H7 (cell line): ENCODE results near the gene COL5A2. TPM values are rescaled to one million over a fixed set of nuclear protein-coding genes. Genes with fewer than 3 reads are reported as not detected.

Experiments
- DNase-seq: peaks from one replicate; pipeline ENCODE4 v3.0.0; 2012
- H3K27me3 ChIP-seq: 2 replicates; pipeline ENCODE4 v1.6.0; 2011; ENCODE audit warnings: mild to moderate bottlenecking, low read length; ENCODE audit not compliant: control insufficient read depth, insufficient read depth
- H3K36me3 ChIP-seq: replicated peaks from 2 replicates; pipeline ENCODE4 v1.5.1; 2011; ENCODE audit warnings: low read length; ENCODE audit not compliant: control insufficient read depth, insufficient read depth
- H3K4me3 ChIP-seq: 2 replicates; pipeline ENCODE4 v1.5.1; 2011; ENCODE audit warnings: low read depth, mild to moderate bottlenecking, control low read depth, low read length, moderate library complexity; ENCODE audit not compliant: insufficient read depth
- total RNA-seq: library from RNA; depleted of rRNA; stranded (reverse); fragments of >200 nt; shearing (Covaris generic); gene quantifications from 2 replicates; pipeline ENCODE4 v1.2.3, GENCODE V29; 2014; rRNA removed

COL5A2 gene
- total RNA-seq = 130 and 149 TPM in 2 replicates

- Histone ChIP-seq H3K36me3 (no peaks in the 10 kb centered on the region), H3K4me3 (peak within 1 kb of the TSS; percentile 55), H3K27me3 (no peaks in the 10 kb centered on the region)
- no peak for DNase-seq
These were observed at the start of gene COL5A2 for GRCh38 chr2:189179570-189179950. Gene COL5A2, minus strand, starts transcription at chr2:189179761. Its CDS starts 157 bp downstream, at chr2:189179604.

- Histone ChIP-seq H3K27me3 (no peaks in the 10 kb centered on the region), H3K36me3 (no peaks in the 10 kb centered on the region), H3K4me3 (no peak overlapping the region)
- no peak for DNase-seq
These were observed 46.5 kb upstream of the COL5A2 start for GRCh38 chr2:189226017-189226416.

GRCh38 chr2:189225032-189225431 lies 45.5 kb upstream of the COL5A2 start:
- no peaks in the 10 kb centered on the region for H3K27me3 ChIP-seq
- no peaks in the 10 kb centered on the region for H3K36me3 ChIP-seq
- H3K4me3 ChIP-seq = no peak overlapping the region
- no peak for DNase-seq

GRCh38 chr2:189222468-189223105 lies 43.0 kb upstream of the COL5A2 start:
- Histone ChIP-seq H3K36me3 (no peaks in the 10 kb centered on the region), H3K4me3 (no peak overlapping the region), H3K27me3 (no peaks in the 10 kb centered on the region)
- no peak for DNase-seq

DNA sequence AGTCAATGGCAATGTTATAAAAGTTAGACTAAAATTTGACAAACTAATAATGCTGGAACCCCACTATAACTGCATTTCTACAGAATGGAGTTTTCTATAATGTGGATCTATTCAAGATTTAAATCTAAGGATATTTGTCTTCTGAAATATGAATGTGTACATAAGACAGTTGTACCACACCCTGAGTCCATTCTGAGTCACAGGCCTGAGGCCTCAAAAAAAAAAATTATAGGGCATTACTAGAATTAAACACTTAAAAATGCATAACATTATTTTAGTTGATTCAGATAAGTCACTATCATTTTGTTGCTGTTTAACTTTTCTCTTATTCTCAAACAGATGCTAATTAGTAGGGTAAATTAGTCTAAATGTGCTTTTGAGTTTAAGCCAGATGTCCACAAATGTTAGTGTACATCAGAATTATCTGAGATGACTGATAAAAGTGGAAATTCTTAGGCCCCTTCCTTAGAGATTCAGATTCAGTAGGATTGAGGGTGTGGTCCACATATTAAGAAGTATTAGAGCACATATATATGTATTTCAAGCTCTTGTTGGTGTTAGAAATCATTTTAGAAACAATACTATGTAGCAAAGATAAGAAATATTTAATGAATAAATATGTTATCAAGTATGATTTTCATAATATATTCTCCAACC lies 42.4 kb upstream of the COL5A2 start:
- Histone ChIP-seq H3K36me3 (no peaks in the 10 kb centered on the region), H3K4me3 (no peak overlapping the region), H3K27me3 (no peaks in the 10 kb centered on the region)
- no peak for DNase-seq

GRCh38 chr2:189218236-189218635 lies 38.7 kb upstream of the COL5A2 start:
- no peak overlapping the region for H3K4me3 ChIP-seq
- no peaks in the 10 kb centered on the region for H3K36me3 ChIP-seq
- no peak for DNase-seq
- H3K27me3 ChIP-seq = no peaks in the 10 kb centered on the region

DNA sequence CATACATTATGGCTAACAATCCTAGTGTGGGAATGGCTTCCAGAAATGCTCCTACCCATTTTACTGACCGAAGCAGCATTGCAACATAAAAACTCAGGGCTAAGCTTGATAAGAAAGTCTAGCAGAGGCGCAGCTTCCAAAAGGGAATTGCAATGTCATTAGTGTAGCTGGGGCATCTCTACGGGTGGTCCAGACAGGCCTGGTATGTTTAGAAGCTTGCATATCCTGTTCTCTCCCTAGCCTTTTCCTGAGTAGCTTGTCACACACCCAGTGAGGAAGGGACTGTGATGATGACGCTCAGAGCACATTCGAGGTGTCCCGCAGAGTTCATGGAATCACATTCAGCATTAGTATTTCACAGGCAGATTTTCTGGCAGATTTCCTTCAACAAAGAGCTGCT lies 38.0 kb upstream of the COL5A2 start:
- Histone ChIP-seq H3K4me3 (no peak overlapping the region), H3K27me3 (no peaks in the 10 kb centered on the region), H3K36me3 (no peaks in the 10 kb centered on the region)
- peak; percentile 19 for DNase-seq

DNA sequence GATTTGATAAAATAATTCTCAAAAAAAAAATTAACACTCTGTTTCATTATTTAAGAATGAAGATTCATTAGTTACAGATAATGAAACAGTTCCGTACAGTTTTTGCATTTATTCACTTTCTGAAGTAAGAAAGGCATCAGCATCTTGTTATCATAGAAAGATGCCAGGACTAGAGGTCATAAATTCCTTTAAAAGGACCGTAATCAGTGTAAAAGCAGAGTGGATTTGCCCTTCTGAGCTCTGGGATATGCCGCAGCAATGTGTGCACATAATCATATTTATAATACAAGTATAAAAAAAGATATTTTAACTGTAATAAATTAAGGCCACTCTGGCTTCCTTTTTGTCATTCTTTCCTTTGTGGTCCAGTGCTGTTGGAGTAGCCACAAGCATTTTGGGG lies 37.5 kb upstream of the COL5A2 start:
- Histone ChIP-seq H3K27me3 (no peaks in the 10 kb centered on the region), H3K36me3 (no peaks in the 10 kb centered on the region), H3K4me3 (no peak overlapping the region)
- no peak for DNase-seq

- DNase-seq = no peak
- H3K27me3 ChIP-seq = no peaks in the 10 kb centered on the region
- no peaks in the 10 kb centered on the region for H3K36me3 ChIP-seq
- no peak overlapping the region for H3K4me3 ChIP-seq
These were observed 34.9 kb upstream of the COL5A2 start for GRCh38 chr2:189214484-189214883.

- Histone ChIP-seq H3K4me3 (no peak overlapping the region), H3K27me3 (no peaks in the 10 kb centered on the region), H3K36me3 (no peaks in the 10 kb centered on the region)
- no peak for DNase-seq
These were observed 33.7 kb upstream of the COL5A2 start for GRCh38 chr2:189213250-189213649.

- Histone ChIP-seq H3K4me3 (no peak overlapping the region), H3K36me3 (no peaks in the 10 kb centered on the region), H3K27me3 (no peaks in the 10 kb centered on the region)
- DNase-seq = no peak
These were observed 30.9 kb upstream of the COL5A2 start for GRCh38 chr2:189210250-189211087.

- Histone ChIP-seq H3K27me3 (no peaks in the 10 kb centered on the region), H3K36me3 (no peaks in the 10 kb centered on the region), H3K4me3 (no peak overlapping the region)
- no peak for DNase-seq
These were observed 28.7 kb upstream of the COL5A2 start for GRCh38 chr2:189208254-189208653.

- Histone ChIP-seq H3K36me3 (no peaks in the 10 kb centered on the region), H3K4me3 (no peak overlapping the region), H3K27me3 (no peaks in the 10 kb centered on the region)
- no peak for DNase-seq
These were observed 24.9 kb upstream of the COL5A2 start for GRCh38 chr2:189204322-189204941.

- no peak for DNase-seq
These were observed 23.7 kb upstream of the COL5A2 start for GRCh38 chr2:189203177-189203799.

More at GRCh38 chr2:189203177-189203799, 23.7 kb upstream of the COL5A2 start:
- Histone ChIP-seq H3K27me3 (no peaks in the 10 kb centered on the region), H3K4me3 (no peak overlapping the region), H3K36me3 (no peaks in the 10 kb centered on the region)
